ENCODE measurements around the gene RPTOR. TPM values are rescaled to one million over a fixed set of nuclear protein-coding genes. Genes with fewer than 3 reads are reported as not detected.
A peak's percentile ranks its signal among the peaks of the same experiment; 100 is the strongest.
"Not testable (repeated sequence)": the region's sequence is repeated elsewhere in the genome, so short reads cannot be mapped to it uniquely, and the experiment has no call there.

Gene RPTOR
- total and polyA plus RNA-seq, 12 donors: 7.9 to 30.3 (median 25.6) TPM

- ATAC-seq: peak; percentile 69 to 94 (median 88)
- Histone ChIP-seq H3K27ac (peak overlapping the region in 2 of 10 donors; percentile 5 to 50), H3K4me3 (no peak overlapping the region), H3K27me3 (no peaks in the 10 kb centered on the region), H3K9me3 (no peaks in the 10 kb centered on the region), H3K36me3 (peaks cover 0 to 18% (median 0%) of the 10 kb centered on the region in 9 donors), H3K4me1 (peaks cover 9 to 46% (median 31%) of the 10 kb centered on the region in 9 donors)
- peak; percentile 48 to 55 for DNase-seq
- TF ChIP-seq CTCF (IDR thresholded peaks at IDR 0.05): no peak
- intact Hi-C loops (cut with DNase I): no loop called here
- WGBS, 2 donors: 33 to 48% methylated on average over 14 of the region's 14 CpGs
Measured at GRCh38 chr17:80872001-80872500, 327.4 kb downstream of the RPTOR start.

GRCh38 chr17:80872501-80873306, 328.1 kb downstream of the RPTOR start:
- Histone ChIP-seq H3K27me3 (no peaks in the 10 kb centered on the region), H3K36me3 (peaks cover 0 to 18% (median 0%) of the 10 kb centered on the region in 9 donors), H3K4me1 (peaks cover 9 to 51% (median 31%) of the 10 kb centered on the region in 9 donors), H3K4me3 (no peak overlapping the region), H3K9me3 (no peaks in the 10 kb centered on the region), H3K27ac (no peak overlapping the region)
- ATAC-seq (peak in 4 of 8 donors; percentile 18 to 46 (median 21)), DNase-seq (no peak)
- intact Hi-C loops (cut with DNase I): no loop called here
- no peak for TF ChIP-seq CTCF (IDR thresholded peaks at IDR 0.05)
- WGBS, 2 donors: 52 to 58% methylated on average over 18 of the region's 18 CpGs

GRCh38 chr17:80873307-80873951, 328.8 kb downstream of the RPTOR start:
- H3K4me3 ChIP-seq: no peak overlapping the region
- ATAC-seq: peak; percentile 12 to 84 (median 68)
- peaks cover 0 to 18% (median 0%) of the 10 kb centered on the region in 9 donors for H3K36me3 ChIP-seq
- DNase-seq: no peak
- WGBS, 2 donors: 79 to 83% methylated on average over 14 of the region's 14 CpGs
- no peak for TF ChIP-seq CTCF (IDR thresholded peaks at IDR 0.05)
- no peaks in the 10 kb centered on the region for H3K9me3 ChIP-seq
- H3K4me1 ChIP-seq: peaks cover 9 to 57% (median 31%) of the 10 kb centered on the region in 9 donors
- intact Hi-C loops (cut with DNase I): no loop called here
- peak overlapping the region in 1 of 10 donors; percentile 14 for H3K27ac ChIP-seq
- no peaks in the 10 kb centered on the region for H3K27me3 ChIP-seq

GRCh38 chr17:80874866-80875445, 330.3 kb downstream of the RPTOR start:
- Histone ChIP-seq H3K36me3 (peaks cover 0 to 18% (median 0%) of the 10 kb centered on the region in 9 donors), H3K27me3 (no peaks in the 10 kb centered on the region), H3K4me3 (no peak overlapping the region), H3K4me1 (peaks cover 9 to 55% (median 31%) of the 10 kb centered on the region in 9 donors), H3K27ac (no peak overlapping the region), H3K9me3 (no peaks in the 10 kb centered on the region)
- DNase-seq (no peak), ATAC-seq (no peak)
- no peak for TF ChIP-seq CTCF (IDR thresholded peaks at IDR 0.05)
- 96% methylated on average over 19 of the region's 19 CpGs for WGBS, 2 donors
- intact Hi-C loops (cut with DNase I): no loop called here

DNA sequence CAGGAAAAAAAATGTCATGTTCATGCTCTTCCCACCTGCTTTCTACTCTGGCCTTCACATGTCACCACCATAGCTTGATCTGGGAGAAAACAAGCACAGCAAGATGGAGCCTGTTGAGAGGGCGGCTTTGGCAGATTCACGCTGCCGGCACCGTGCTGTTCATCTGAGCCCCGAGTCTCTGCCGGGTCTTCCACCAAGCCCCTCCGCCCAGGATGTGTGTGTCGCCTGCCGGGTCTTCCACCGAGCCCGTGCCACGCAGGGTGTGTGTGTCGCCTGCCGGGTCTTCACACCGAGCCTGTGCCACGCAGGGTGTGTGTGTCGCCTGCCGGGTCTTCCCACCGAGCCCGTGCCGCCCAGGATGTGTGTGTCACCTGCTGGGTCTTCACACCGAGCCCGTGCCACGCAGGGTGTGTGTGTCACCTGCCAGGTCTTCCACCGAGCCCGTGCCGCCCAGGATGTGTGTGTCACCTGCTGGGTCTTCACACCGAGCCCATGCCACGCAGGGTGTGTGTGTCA, 330.9 kb downstream of the RPTOR start:
- H3K9me3 ChIP-seq; H3K4me3 ChIP-seq; H3K27me3 ChIP-seq; ATAC-seq; intact Hi-C loops (cut with DNase I); H3K27ac ChIP-seq; DNase-seq: not testable (repeated sequence)
- peaks cover 9 to 49% (median 31%) of the 10 kb centered on the region in 9 donors for H3K4me1 ChIP-seq
- 98% methylated on average over 27 to 28 of the region's 29 CpGs for WGBS, 2 donors
- peaks cover 0 to 24% (median 0%) of the 10 kb centered on the region in 9 donors for H3K36me3 ChIP-seq

GRCh38 chr17:80876456-80876949, 331.9 kb downstream of the RPTOR start:
- H3K27me3 ChIP-seq; intact Hi-C loops (cut with DNase I); ATAC-seq; H3K27ac ChIP-seq; DNase-seq; H3K4me3 ChIP-seq; H3K9me3 ChIP-seq: not testable (repeated sequence)
- H3K36me3 ChIP-seq: peaks cover 0 to 32% (median 5%) of the 10 kb centered on the region in 9 donors
- 97 to 98% methylated on average over 32 to 33 of the region's 39 CpGs for WGBS, 2 donors
- H3K4me1 ChIP-seq: peaks cover 9 to 42% (median 27%) of the 10 kb centered on the region in 9 donors
